T-helper 1 cell treated with Interleukin-12 subunit alpha and Interleukin-12 subunit beta and Interleukin-4 antibody, amounts not matched to agents 30 μg/mL and 1 μg/mL, for 36 hours (primary cell): ENCODE measurements around the gene GTF3C5.
"Not testable (repeated sequence)": the region's sequence is repeated elsewhere in the genome, so short reads cannot be mapped to it uniquely, and the experiment has no call there.

ENCODE experiments used
- H3K27ac Mint-ChIP-seq: one replicate; pipeline ENCODE4 v1.8.0; 2021; ENCODE audit warnings: mild to moderate bottlenecking, mixed read lengths
- H3K27me3 Mint-ChIP-seq: one replicate; pipeline ENCODE4 v1.8.0; 2021; ENCODE audit warnings: low read depth, mixed read lengths
- H3K36me3 Mint-ChIP-seq: one replicate; pipeline ENCODE4 v1.8.0; 2021; ENCODE audit warnings: low read depth, mixed read lengths
- H3K4me1 Mint-ChIP-seq: one replicate; pipeline ENCODE4 v1.8.0; 2021; ENCODE audit warnings: low read depth, mixed read lengths
- H3K4me3 Mint-ChIP-seq: one replicate; pipeline ENCODE4 v1.8.0; 2021; ENCODE audit warnings: mild to moderate bottlenecking, moderate library complexity, mixed read lengths
- H3K9me3 Mint-ChIP-seq: one replicate; pipeline ENCODE4 v1.8.0; 2021; ENCODE audit warnings: mixed read lengths

Gene GTF3C5

GRCh38 chr9:133071484-133072150 is 40.8 kb downstream of the GTF3C5 start:
- no peak overlapping the region for H3K27ac Mint-ChIP-seq
- no peaks in the 10 kb centered on the region for H3K4me1 Mint-ChIP-seq
- peaks cover 10% of the 10 kb centered on the region for H3K27me3 Mint-ChIP-seq
- no peak overlapping the region for H3K4me3 Mint-ChIP-seq
- H3K36me3 Mint-ChIP-seq, result no peaks in the 10 kb centered on the region
- H3K9me3 Mint-ChIP-seq, result no peaks in the 10 kb centered on the region

- H3K4me1 Mint-ChIP-seq, H3K36me3 Mint-ChIP-seq, H3K27ac Mint-ChIP-seq, H3K9me3 Mint-ChIP-seq, H3K4me3 Mint-ChIP-seq: not testable (repeated sequence)
- peaks cover 15% of the 10 kb centered on the region for H3K27me3 Mint-ChIP-seq
Observed at GRCh38 chr9:133072210-133072609, 41.4 kb downstream of the GTF3C5 start.

- Mint-ChIP-seq H3K4me1 (no peaks in the 10 kb centered on the region), H3K27me3 (peaks cover 16% of the 10 kb centered on the region), H3K9me3 (no peaks in the 10 kb centered on the region), H3K27ac (no peak overlapping the region), H3K36me3 (no peaks in the 10 kb centered on the region), H3K4me3 (no peak overlapping the region)
Observed at GRCh38 chr9:133073086-133074014, 42.6 kb downstream of the GTF3C5 start.

GRCh38 chr9:133074111-133074651 is 43.4 kb downstream of the GTF3C5 start:
- Mint-ChIP-seq H3K27ac (no peak overlapping the region), H3K36me3 (no peaks in the 10 kb centered on the region), H3K9me3 (no peaks in the 10 kb centered on the region)

GRCh38 chr9:133075925-133076630 is 45.3 kb downstream of the GTF3C5 start:
- Mint-ChIP-seq H3K36me3 (no peaks in the 10 kb centered on the region), H3K27me3 (peaks cover 29% of the 10 kb centered on the region), H3K4me3 (no peak overlapping the region), H3K9me3 (no peaks in the 10 kb centered on the region), H3K4me1 (no peaks in the 10 kb centered on the region), H3K27ac (no peak overlapping the region)

More at GRCh38 chr9:133074111-133074651, 43.4 kb downstream of the GTF3C5 start:
- peaks cover 18% of the 10 kb centered on the region for H3K27me3 Mint-ChIP-seq
- no peak overlapping the region for H3K4me3 Mint-ChIP-seq
- H3K4me1 Mint-ChIP-seq, result no peaks in the 10 kb centered on the region

- no peak overlapping the region for H3K27ac Mint-ChIP-seq
- H3K4me1 Mint-ChIP-seq, result no peaks in the 10 kb centered on the region
- H3K27me3 Mint-ChIP-seq, result peaks cover 29% of the 10 kb centered on the region
- H3K9me3 Mint-ChIP-seq, result no peaks in the 10 kb centered on the region
- no peaks in the 10 kb centered on the region for H3K36me3 Mint-ChIP-seq
- H3K4me3 Mint-ChIP-seq, result no peak overlapping the region
Observed at GRCh38 chr9:133076691-133077090, 45.9 kb downstream of the GTF3C5 start.

GRCh38 chr9:133078486-133078885 is 47.7 kb downstream of the GTF3C5 start:
- H3K9me3 Mint-ChIP-seq, result no peaks in the 10 kb centered on the region
- no peaks in the 10 kb centered on the region for H3K36me3 Mint-ChIP-seq
- H3K27ac Mint-ChIP-seq, result no peak overlapping the region
- H3K4me1 Mint-ChIP-seq, result no peaks in the 10 kb centered on the region
- peaks cover 29% of the 10 kb centered on the region for H3K27me3 Mint-ChIP-seq
- no peak overlapping the region for H3K4me3 Mint-ChIP-seq

GRCh38 chr9:133080161-133080560 is 49.4 kb downstream of the GTF3C5 start:
- H3K27ac Mint-ChIP-seq, result no peak overlapping the region
- no peaks in the 10 kb centered on the region for H3K36me3 Mint-ChIP-seq
- no peaks in the 10 kb centered on the region for H3K4me1 Mint-ChIP-seq
- no peak overlapping the region for H3K4me3 Mint-ChIP-seq
- H3K27me3 Mint-ChIP-seq, result peaks cover 22% of the 10 kb centered on the region
- no peaks in the 10 kb centered on the region for H3K9me3 Mint-ChIP-seq

GRCh38 chr9:133080786-133081779 is 50.3 kb downstream of the GTF3C5 start:
- H3K27ac Mint-ChIP-seq, H3K4me3 Mint-ChIP-seq, H3K36me3 Mint-ChIP-seq, H3K4me1 Mint-ChIP-seq, H3K9me3 Mint-ChIP-seq: not testable (repeated sequence)
- peaks cover 19% of the 10 kb centered on the region for H3K27me3 Mint-ChIP-seq

GRCh38 chr9:133081957-133082644 is 51.3 kb downstream of the GTF3C5 start:
- not testable (repeated sequence) for H3K4me1 Mint-ChIP-seq, H3K4me3 Mint-ChIP-seq, H3K9me3 Mint-ChIP-seq, H3K36me3 Mint-ChIP-seq, H3K27ac Mint-ChIP-seq
- H3K27me3 Mint-ChIP-seq, result peaks cover 15% of the 10 kb centered on the region

GRCh38 chr9:133083688-133084087 is 52.9 kb downstream of the GTF3C5 start:
- not testable (repeated sequence) for H3K9me3 Mint-ChIP-seq, H3K4me1 Mint-ChIP-seq, H3K27ac Mint-ChIP-seq, H3K36me3 Mint-ChIP-seq, H3K4me3 Mint-ChIP-seq
- peaks cover 13% of the 10 kb centered on the region for H3K27me3 Mint-ChIP-seq

- H3K36me3 Mint-ChIP-seq, H3K4me3 Mint-ChIP-seq, H3K9me3 Mint-ChIP-seq, H3K27me3 Mint-ChIP-seq, H3K27ac Mint-ChIP-seq, H3K4me1 Mint-ChIP-seq: not testable (repeated sequence)
Observed at GRCh38 chr9:133086212-133086860, 55.5 kb downstream of the GTF3C5 start.

GRCh38 chr9:133086894-133087293 is 56.1 kb downstream of the GTF3C5 start:
- H3K9me3 Mint-ChIP-seq, result no peaks in the 10 kb centered on the region
- no peaks in the 10 kb centered on the region for H3K27me3 Mint-ChIP-seq
- no peak overlapping the region for H3K4me3 Mint-ChIP-seq
- H3K4me1 Mint-ChIP-seq, result no peaks in the 10 kb centered on the region
- no peak overlapping the region for H3K27ac Mint-ChIP-seq
- no peaks in the 10 kb centered on the region for H3K36me3 Mint-ChIP-seq
